Ectodermal cell (in vitro differentiated cells): ENCODE data around the gene MAML1.

Experiments used
- H3K27ac ChIP-seq: 2 replicates; pipeline ENCODE4 v1.7.0; 2013; ENCODE audit warnings: mild to moderate bottlenecking, low read depth, low read length; ENCODE audit not compliant: insufficient read depth, poor library complexity, severe bottlenecking
- H3K27me3 ChIP-seq: 2 replicates; pipeline ENCODE4 v1.7.0; 2013; ENCODE audit warnings: mild to moderate bottlenecking, low read length; ENCODE audit not compliant: insufficient read depth, control insufficient read depth, poor library complexity, severe bottlenecking
- H3K36me3 ChIP-seq: one replicate; pipeline ENCODE4 v1.7.0; 2013; ENCODE audit warnings: low read length; ENCODE audit not compliant: control insufficient read depth, insufficient read depth
- H3K4me1 ChIP-seq: one replicate; pipeline ENCODE4 v1.7.0; 2013; ENCODE audit warnings: low read length; ENCODE audit not compliant: control insufficient read depth, insufficient read depth
- H3K4me3 ChIP-seq: 2 replicates; pipeline ENCODE4 v1.7.0; 2013; ENCODE audit warnings: low read depth, low read length, control low read depth; ENCODE audit not compliant: insufficient read depth
- H3K9me3 ChIP-seq: 2 replicates; pipeline ENCODE4 v1.7.0; 2013; ENCODE audit warnings: mild to moderate bottlenecking, low read length, moderate library complexity; ENCODE audit not compliant: control insufficient read depth
- WGBS, 2 experiments: methylation state at CpG; one replicate each; pipeline ENCODE4 v1.1.7; 2013; ENCODE audit warnings: missing lambda C conversion rate in 2 of 2; 5-methylcytosine and 5-hydroxymethylcytosine counted together

MAML1 gene

DNA sequence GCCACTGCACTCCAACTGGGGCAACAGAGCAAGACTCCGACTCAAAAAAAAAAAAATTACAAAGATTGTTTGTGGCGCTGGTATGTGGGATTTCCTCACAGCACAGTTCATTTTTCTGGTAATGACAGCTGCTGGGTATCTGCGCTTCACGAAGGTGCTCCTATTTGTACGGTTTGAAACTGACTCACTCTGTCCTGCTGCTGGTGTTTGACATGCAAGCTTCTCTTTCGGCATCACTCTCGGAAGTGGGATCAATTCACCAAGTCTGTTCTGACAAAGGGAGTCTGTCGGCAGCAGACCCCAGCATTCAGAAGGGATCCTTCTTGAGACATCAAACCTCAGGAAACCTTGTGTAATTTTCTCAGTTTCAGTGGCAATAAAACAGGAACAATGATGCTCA lies 26.3 kb downstream of the MAML1 start:
- 96% methylated on average over 8 of the region's 8 CpGs for WGBS, 2 experiments
- Histone ChIP-seq H3K27me3 (no peaks in the 10 kb centered on the region), H3K4me1 (peaks cover 5% of the 10 kb centered on the region), H3K27ac (no peak overlapping the region), H3K4me3 (no peak overlapping the region), H3K9me3 (no peaks in the 10 kb centered on the region), H3K36me3 (no peaks in the 10 kb centered on the region)

DNA sequence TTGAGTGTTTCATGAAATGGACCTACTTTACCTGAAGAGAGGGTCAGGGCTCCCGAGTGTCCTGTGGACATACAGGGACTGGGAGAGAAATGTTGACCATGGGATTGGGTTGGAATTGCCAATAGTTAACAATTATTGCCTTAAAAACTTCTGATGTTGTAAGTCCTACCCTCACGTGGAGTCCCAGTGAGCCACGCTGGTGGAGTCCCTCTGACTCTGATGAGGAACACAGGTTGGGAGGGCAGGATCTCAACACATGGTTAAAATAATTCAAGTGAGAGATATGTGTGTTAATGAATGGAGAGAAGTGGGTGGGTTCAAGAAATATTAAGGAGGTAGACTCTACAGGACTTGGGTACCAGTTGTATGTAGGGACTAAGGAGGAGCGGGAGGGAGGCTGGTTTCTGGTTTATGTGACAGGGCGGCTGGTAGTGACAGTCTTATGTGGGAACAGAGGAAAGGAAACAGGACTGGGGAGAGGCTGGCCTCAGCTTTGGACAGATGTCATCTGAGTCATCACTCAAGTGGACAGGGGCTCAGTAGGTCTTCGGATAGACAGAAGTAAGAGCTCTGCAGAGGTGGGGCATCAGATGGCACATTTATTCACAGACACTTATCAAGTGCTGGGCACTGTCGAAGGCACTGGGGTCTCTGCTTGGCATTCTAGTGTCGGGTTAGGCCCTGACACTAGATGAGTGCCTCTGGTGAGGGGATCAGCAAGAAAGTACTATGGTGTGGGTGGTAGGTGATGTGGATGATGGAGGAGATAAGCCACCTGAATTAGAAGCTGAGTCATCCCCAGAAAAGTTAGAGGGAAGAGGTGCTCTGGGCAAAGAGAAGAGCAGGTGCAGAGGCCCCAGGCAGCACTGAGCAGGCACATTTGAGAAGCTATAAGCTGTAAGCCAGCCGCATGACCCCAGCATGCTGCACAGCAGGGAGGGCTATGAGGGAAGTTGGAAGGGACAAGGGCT lies 27.2 kb downstream of the MAML1 start:
- WGBS, 2 experiments: 92% methylated on average over 9 of the region's 9 CpGs
- no peak overlapping the region for H3K27ac ChIP-seq
- peaks cover 5% of the 10 kb centered on the region for H3K4me1 ChIP-seq

DNA sequence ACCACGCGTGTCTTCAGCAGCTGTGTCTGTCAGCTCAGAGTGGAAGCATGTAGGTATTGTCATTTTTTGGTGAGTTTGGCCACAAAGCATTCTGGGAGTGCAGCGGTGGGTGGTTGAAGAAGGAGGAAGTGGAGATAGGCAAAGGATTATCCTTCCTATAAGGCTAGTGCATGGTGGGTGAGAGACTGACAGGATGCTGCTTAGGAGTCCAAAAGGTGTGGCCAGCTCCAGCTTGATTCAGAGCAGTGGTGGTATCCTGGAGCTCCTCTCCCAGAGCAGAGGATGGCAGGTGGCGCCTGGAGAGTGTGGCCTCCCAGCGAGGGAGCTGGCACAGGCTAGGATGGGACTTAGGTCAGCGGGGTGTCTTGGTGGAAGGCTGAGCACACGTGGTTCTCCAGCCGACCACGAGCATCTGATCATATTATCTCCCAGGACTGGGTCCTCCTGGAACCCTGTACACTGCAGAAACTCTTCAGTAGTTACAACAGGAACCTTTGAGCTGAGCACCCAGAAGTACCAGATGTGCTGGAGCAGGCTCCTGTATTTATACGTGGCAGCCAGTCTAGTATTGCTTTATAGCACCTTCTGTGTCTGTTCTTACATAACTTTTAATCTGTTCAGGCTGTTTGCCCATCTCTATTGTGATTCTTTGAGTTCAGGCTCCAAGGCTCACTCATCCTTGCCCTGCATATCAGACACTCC lies 29.6 kb downstream of the MAML1 start:
- no peak overlapping the region for H3K27ac ChIP-seq
- H3K9me3 ChIP-seq: no peaks in the 10 kb centered on the region
- peaks cover 20% of the 10 kb centered on the region for H3K36me3 ChIP-seq
- no peak overlapping the region for H3K4me3 ChIP-seq
- peaks cover 5% of the 10 kb centered on the region for H3K4me1 ChIP-seq
- no peaks in the 10 kb centered on the region for H3K27me3 ChIP-seq
- WGBS, 2 experiments: 81 to 84% methylated on average over 10 of the region's 10 CpGs

More for the DNA sequence above, 27.2 kb downstream of the MAML1 start:
- no peaks in the 10 kb centered on the region for H3K27me3 ChIP-seq
- no peaks in the 10 kb centered on the region for H3K9me3 ChIP-seq
- H3K36me3 ChIP-seq: no peaks in the 10 kb centered on the region
- no peak overlapping the region for H3K4me3 ChIP-seq

DNA sequence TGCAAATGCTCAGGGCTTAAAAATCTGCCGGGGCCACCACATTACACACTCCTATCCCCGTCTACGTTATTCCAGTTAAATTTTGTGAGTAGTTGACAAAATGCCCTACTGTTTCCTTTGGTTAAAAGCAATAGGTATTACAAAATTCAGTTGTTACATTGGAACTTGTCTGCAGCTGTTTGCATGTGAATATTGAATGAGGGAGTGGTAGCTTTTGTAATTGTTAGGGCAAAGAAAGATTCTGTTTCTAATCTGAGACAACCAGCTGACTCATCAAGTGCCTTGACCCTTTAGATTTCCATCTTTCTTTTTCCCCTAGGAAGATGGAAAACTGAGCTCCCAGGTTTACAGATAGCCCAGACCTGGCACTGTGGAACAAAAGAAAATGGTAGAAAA lies 30.2 kb downstream of the MAML1 start:
- no peak overlapping the region for H3K4me3 ChIP-seq
- H3K36me3 ChIP-seq: peaks cover 20% of the 10 kb centered on the region
- H3K4me1 ChIP-seq: peaks cover 5% of the 10 kb centered on the region
- 75 to 85% methylated on average over 3 of the region's 3 CpGs for WGBS, 2 experiments
- no peaks in the 10 kb centered on the region for H3K9me3 ChIP-seq
- H3K27me3 ChIP-seq: no peaks in the 10 kb centered on the region
- no peak overlapping the region for H3K27ac ChIP-seq

DNA sequence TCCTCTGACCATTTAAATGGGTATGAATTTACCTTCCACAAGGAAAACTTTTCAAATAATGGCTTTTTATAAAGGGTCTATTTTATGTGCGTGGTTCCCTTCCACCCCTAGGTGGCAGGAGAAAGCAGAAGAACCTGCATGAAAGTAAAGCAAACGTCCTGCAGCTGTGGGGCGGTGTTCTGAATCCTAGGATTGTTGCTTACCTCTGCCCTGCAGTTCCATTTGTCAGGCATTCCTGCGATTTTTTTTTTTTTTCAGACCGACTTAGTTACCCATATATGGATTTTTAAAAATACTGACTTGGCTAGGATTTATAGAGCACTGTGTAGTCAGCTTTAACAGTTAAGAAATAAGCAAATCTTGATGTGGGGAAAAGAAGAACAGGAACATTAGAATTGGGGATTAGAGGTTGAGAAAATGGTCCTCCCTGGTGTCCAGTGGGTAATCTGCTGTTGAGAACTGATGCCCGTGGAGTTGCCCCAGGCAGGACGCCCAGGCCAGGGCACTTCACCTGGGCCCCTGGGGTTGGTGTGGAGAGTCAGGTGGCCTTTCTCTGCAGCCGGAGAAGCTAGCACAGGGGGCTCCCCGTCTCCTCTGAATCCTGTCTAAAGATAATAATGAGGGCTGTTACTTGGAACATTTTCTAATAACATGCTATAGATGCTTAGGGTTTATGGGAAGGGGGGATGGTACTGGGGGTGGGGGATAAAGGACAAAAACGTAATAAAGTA lies 30.8 kb downstream of the MAML1 start:
- WGBS, 2 experiments: 48 to 57% methylated on average over 9 to 10 of the region's 10 CpGs
- Histone ChIP-seq H3K36me3 (peaks cover 20% of the 10 kb centered on the region), H3K27me3 (no peaks in the 10 kb centered on the region), H3K27ac (no peak overlapping the region), H3K4me3 (no peak overlapping the region), H3K4me1 (peaks cover 5% of the 10 kb centered on the region), H3K9me3 (no peaks in the 10 kb centered on the region)

DNA sequence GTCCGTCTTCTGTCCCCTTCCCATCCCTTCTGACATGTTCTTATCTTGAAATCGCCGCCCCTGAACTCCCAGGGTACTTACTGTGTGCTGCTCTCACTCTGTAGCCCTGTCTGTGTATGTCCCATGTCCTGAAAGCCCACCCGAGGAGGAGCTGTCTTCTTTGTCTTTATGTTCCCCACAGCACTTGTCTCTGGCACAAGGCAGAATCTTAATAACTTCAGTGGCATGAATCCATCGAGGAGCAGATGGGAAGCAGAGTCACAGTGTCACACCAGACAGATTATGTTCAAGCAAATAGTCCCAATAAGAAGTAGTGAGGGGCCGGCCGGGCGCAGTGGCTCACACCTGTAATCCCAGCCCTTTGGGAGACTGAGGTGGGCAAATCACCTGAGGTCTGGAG lies 31.4 kb downstream of the MAML1 start:
- Histone ChIP-seq H3K27ac (no peak overlapping the region), H3K36me3 (peaks cover 24% of the 10 kb centered on the region), H3K4me1 (peaks cover 5% of the 10 kb centered on the region), H3K27me3 (no peaks in the 10 kb centered on the region), H3K9me3 (no peaks in the 10 kb centered on the region), H3K4me3 (no peak overlapping the region)
- WGBS, 2 experiments: 83% methylated on average over 8 of the region's 8 CpGs

DNA sequence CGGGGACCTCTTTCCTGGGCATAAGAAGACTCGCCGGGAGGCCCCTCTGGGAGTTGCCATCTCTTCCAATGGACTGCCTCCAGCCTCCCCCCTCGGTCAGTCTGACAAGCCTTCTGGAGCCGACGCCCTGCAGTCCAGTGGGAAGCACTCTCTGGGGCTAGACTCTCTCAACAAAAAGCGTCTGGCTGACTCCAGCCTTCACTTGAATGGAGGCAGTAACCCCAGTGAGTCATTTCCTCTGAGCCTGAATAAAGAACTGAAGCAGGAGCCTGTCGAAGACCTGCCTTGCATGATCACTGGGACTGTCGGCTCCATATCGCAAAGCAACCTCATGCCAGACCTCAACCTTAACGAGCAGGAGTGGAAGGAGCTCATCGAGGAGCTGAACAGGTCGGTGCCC lies 32.8 kb downstream of the MAML1 start:
- Histone ChIP-seq H3K4me1 (peaks cover 5% of the 10 kb centered on the region), H3K27ac (no peak overlapping the region)

DNA sequence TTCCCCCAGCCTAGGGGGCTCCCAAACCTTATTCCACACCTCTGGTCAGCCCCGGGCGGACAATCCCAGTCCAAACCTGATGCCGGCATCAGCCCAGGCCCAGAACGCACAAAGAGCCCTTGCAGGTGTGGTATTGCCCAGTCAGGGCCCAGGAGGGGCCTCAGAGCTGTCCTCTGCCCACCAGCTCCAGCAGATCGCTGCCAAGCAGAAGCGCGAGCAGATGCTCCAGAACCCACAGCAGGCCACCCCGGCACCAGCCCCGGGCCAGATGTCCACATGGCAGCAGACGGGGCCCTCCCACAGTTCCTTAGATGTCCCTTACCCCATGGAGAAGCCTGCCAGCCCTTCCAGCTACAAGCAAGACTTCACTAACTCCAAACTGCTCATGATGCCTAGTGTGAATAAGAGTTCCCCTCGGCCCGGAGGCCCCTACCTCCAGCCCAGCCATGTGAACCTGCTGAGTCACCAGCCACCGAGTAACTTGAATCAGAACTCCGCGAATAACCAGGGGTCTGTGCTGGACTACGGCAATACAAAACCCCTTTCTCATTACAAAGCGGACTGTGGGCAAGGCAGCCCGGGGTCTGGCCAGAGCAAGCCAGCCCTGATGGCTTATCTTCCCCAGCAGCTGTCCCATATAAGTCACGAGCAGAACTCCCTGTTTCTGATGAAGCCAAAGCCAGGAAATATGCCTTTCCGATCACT lies 33.6 kb downstream of the MAML1 start:
- H3K9me3 ChIP-seq: no peaks in the 10 kb centered on the region
- peaks cover 5% of the 10 kb centered on the region for H3K4me1 ChIP-seq
- WGBS, 2 experiments: 93 to 94% methylated on average over 20 of the region's 20 CpGs
- H3K27ac ChIP-seq: no peak overlapping the region
- no peak overlapping the region for H3K4me3 ChIP-seq
- H3K27me3 ChIP-seq: no peaks in the 10 kb centered on the region
- peaks cover 40% of the 10 kb centered on the region for H3K36me3 ChIP-seq

More for the DNA sequence above, 32.8 kb downstream of the MAML1 start:
- H3K4me3 ChIP-seq: no peak overlapping the region
- no peaks in the 10 kb centered on the region for H3K27me3 ChIP-seq
- peaks cover 37% of the 10 kb centered on the region for H3K36me3 ChIP-seq
- H3K9me3 ChIP-seq: no peaks in the 10 kb centered on the region
- WGBS, 2 experiments: 93% methylated on average over 13 of the region's 13 CpGs

DNA sequence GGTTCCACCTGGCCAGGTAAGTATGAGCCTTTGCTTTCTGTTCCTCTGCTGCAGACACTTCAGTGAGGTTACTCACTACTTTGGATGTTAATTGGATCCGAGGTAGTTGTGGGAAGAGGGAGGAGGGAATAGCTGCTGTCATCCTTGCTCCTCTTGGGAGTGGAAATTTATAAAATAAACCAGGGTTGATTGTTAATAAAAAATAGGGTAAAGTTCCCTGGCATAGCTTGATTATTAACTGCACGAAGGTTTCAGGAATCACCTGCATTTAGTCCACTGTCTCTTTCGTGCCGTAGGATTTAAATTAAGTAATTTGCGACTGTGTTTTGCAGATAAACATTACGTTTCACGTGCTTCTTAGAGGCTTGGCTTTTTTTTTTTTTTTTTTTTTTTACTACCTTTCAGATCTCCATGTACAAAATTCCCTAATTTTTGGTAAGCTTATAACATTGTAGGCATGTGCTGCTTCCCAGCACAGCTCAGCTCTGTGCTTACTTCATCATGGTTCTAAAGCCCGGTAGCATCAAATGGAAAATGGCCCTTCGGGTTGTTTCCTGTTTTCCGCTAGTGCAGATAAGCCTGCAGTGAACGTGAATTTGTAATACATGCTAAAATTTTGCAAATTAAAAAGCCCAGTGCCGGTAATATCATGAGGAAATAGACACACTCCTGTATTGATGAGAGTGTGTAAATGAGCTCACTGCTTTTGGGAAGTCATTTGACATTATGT lies 34.3 kb downstream of the MAML1 start:
- Histone ChIP-seq H3K27ac (no peak overlapping the region), H3K27me3 (no peaks in the 10 kb centered on the region), H3K4me1 (peaks cover 5% of the 10 kb centered on the region), H3K36me3 (peaks cover 47% of the 10 kb centered on the region), H3K9me3 (no peaks in the 10 kb centered on the region), H3K4me3 (no peak overlapping the region)
- 92 to 93% methylated on average over 12 of the region's 12 CpGs for WGBS, 2 experiments
